COLO829 (cell line): ENCODE measurements around the gene SND1.

Source experiments
- DNase-seq: peaks from one replicate; pipeline ENCODE4 v3.0.0; 2012; ENCODE audit warnings: low spot score

Gene SND1

DNA sequence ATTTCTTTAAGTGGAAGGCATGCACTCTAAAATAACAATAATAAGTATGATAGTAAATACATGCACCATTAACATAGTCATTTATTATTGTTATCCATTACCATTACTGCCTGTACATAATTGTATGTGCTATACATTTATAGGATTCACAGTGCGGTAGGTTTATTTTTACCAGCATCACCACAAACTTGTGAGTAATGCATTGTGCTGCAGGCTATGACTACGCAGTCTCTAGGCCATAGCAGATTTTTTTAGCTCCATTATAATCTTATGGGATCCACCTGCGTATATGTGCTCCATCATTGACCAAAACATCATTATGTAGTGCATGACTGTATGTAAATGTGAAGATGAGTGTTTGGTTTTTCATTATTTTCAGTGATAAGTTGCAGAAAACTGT is 219.2 kb downstream of the SND1 start:
- DNase-seq: no peak

DNA sequence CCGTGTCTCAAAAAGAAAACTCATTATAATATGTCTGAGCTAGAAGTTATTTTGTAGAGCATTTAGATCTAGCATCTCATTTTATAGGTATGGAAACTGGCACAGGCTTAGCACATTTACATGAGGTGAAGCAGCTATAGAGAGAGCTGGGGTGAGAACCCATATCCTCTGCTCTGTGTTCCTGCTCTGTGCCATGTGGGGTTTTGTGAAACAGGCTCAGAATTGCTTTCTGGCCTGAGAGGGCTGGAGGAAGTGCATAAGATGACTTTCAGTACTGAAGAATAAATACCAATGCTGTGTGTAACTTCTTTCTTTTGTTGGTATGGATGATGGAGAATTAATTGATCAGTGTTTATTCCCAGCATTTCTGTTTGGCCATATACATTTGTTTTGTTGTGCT is 220.1 kb downstream of the SND1 start:
- no peak for DNase-seq

DNA sequence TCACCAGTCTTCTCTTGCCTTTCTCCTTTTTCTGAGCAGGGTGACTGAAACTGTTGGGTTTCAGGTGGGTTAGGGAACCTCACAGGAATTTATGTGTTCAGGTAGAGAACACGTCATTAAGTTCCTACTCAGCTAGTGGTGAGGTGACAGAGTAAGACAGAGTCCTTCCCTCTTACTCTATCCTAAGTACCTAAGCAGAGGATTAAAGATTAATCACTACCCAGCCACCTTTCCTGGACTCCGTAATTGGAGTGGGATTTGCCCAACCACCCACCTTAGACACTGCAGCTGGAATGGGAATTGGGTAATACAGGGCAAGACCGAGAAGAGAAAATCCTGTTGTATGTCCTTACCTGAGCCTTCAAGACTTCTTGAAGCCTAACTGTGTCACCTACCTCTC is 221.2 kb downstream of the SND1 start:
- DNase-seq: no peak

DNA sequence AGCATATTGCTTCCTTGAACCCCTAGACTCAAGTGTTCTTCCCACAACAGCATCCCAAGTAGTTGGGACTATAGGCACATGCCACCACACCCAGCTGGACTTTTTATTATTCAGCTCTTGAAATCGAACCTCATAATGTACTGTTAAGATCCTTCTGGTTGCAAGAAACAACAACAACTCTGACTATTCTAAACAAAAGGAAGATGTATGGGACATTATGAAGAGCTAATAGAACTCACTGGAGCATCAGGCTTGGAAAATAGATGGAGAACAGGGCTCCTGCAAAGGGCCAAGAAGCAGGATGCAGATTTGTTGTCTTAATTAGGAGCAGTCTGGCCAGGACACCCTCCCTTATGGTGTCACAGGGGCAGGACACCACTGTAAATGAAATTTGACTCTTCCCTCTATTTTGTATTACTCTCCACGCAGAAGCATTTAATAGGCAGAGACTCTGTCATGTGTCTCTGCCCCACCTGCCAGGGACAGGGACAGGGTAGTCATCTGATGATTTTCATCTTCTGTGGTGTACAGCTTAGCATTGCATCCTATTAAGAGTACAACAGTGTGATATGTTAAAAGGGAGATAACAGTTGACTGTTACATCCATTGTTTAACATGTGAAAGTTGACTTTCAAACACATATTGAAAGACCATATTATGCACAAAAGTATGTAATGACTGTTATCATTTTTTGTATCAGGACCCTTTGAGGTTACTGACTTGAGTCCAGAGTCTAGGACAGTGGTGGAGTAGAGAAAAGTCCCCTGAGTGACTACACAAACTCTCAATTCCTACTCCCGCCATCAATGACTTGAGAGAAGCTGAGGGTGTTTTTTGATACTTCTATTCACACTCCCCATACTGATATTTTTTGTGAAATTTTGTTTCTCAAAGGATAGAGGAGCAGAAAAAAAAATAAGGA is 222.0 kb downstream of the SND1 start:
- no peak for DNase-seq

DNA sequence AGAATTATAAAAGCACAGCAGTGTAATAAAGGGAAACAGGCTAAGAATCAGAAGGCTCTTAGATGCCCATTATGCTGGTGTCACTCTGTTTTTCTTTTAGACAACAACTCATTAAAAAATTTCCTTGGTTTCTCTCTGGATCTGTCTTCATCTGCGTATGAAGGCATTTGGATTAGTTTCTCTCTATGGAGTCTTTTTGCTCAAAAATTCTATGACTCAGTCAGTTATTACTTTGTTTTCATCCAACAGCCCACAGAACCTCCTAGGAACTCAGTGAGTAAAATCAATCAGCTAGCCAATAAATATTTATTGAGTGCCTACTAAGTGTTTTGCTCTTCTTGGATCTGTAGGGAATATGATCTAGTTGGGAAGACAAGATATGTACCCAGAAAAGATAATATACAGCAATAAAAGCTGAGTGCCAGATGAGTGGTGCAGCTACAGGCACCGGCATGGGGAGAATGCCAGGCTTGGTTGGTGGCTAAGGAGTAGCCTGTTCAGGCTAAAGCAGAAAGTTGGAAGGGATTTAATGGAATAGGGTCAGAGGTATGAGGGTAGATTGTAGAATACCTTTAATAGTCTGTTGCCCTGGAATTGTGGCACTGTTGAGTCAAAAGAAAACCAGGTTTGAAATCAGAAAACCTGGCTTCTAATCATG is 223.1 kb downstream of the SND1 start:
- DNase-seq: no peak

DNA sequence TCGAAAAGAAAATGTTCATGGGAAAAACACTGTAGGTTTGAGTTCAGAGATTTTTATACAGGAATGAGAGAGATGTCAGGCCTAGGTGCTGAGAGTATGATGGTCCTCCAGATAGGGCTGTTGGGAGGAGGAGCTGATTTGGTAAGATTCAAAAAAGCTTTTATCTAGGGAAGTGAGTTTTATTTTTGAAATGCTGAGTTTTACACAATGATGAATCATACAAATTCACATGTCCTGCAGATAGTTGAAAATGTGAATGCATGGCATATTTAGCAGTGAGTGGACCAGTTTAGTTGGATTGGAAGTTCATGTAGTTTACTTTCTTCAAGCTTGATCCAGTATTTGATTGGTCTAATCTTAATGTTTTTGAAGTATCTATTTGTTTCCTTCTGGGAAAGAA is 224.4 kb downstream of the SND1 start:
- DNase-seq: no peak

DNA sequence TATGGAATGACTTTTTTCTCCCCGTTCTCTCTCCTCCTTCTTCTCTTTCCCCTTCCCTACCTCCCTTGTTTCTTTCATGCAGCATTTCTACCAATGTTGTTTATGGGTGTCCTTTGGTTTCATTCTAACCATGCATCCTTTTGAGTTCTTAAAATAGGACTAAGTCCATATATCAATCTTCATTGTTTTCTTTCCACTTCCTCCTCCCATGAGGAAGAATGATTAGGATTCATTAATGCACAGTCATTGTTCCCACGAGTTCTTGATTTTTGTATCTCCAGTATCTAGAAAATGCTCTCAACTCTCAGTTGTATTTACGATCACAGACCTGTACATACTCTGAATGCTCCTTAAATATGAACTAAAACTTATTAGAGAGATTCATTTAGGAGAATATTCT is 226.0 kb downstream of the SND1 start:
- no peak for DNase-seq

DNA sequence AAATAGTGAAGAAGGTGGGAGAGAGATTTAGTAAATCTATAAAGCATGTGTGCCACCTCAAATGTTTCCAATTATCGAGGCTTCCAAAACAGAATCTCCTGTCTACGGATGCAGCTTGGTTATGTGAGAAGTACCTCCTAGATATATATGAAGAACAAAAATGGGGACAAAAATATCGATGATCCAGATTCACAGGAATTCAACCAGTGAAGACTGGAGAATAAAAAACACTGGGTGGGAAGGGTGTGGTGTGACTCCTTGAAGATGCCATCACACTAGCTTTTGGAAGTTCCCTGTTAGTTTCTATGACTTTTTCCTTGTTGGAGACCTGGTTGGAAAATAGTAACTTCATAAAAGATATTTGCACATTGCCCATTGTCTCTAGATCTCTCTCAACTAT is 226.8 kb downstream of the SND1 start:
- no peak for DNase-seq

DNA sequence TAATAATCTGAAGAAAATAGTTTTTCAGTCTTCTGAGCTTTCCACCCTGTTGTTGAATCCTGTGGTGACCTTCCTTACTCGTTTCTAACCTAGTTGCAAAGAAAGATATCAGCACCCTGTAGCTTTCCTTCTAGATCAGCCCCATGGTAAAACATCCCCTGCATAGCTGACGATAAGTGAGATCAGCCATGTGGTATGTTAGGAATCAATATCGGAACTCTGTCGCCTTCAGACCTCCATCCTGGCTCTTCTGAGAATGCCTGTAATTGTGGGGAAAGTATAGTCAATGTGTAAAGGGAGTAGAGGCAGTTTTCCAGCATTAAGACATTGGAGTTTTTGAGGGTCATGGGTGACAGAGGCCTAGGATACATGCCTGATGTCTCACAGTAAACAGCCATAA is 227.4 kb downstream of the SND1 start:
- DNase-seq: no peak

DNA sequence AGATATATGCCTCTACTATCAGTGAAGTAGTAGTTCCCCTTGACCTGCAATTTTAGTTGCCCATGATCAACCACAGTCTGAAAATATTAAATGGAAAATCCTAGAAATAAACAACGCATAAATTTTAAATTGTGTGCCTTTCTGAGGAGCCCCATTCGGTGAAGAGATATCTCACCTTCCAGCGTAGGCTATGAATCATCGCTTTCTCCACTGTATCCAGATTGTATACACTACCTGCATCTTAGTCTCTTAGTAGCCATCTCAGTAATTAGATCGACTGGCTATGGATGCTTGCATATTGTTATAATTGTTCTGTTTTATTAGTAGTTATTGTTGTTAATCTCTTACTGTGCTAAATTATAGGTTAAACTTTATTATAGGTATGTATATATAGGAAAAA is 227.9 kb downstream of the SND1 start:
- no peak for DNase-seq

DNA sequence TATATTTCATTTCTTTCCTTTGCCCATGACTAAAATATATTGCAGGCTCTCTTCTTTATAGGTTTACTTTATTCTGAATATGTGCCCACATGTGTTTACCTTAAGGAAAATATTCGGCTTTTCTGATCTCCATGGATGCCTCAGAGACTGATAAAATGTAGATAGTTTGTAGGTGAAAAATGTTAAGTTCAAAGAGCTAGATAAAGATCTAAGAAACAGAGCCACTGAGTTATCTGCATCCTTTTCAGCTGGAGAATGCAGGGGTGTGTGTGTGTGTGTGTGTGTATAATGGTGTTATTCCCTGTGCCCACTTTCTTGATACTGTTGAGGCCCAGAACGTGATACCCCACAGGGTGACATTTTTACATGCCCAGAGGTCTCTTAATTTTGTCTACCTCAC is 228.5 kb downstream of the SND1 start:
- no peak for DNase-seq

DNA sequence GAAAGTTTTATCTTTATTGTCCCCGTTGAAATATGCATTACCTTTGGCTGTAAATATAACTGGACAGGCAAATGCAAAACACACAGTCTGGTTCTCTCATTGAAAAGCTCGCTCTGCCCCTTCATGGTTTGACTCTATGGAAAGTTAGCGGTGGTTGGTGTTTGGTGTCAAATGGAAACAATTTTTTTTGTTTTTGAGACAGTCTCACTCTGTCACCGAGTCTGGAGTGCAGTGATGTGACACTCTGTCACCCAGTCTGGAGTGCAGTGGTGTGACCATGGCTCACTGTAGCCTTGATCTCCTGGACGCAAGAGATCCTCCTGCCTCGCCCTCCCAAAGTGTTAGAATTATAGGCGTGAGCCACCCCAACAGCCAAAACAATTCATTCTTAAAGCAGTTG is 229.6 kb downstream of the SND1 start:
- DNase-seq: no peak

DNA sequence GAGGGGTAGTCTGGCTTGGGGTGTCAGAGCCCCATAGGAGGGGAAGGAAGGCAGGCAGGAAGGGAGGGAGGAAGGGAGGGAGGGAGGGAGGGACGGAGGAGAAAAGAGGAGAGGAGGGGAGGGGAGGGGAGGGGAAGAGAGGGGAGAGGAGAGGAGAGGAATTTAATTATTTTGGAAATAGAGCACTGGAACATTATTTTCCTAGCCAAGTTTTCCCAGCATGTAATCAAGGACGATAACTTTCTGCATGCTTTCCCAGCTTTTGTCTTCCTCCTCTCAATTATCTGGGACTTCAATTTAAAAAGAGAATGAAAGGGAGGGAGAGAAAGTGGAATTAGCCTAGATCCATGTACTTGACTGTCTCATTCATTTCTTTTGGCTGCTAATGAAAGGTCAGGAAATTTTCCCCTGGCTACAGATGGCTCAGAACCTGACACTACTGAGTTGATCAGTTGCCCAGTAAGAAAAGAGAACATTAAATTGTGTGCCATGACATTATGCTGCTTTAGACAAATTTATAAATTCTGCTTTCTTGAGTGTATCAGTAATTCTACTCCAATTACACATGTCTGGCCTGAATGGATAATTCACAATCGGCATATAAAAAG is 230.4 kb downstream of the SND1 start:
- DNase-seq: no peak

DNA sequence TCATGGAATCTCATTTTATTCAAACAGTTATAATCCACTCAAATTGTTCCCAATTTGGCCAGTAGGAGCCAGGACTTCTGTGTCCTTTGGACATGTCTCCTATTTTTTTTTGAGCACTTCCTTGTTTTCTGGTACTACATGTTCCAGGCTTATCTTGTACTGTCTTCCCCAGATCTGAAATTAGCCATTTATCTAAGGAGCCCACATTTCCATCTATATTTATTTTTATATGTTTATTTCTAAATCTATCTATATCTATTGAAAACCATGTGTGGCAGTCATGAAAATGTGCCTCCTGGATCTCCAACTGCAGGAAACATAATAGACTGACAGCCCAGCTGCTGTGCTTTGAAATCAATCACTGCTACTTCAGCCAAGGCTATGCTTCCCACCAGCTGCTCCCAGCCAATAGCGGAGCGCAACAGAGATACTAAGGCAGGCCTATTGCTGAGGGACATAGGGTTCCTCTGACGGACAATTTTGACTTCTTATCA is 232.1 kb downstream of the SND1 start:
- no peak for DNase-seq

DNA sequence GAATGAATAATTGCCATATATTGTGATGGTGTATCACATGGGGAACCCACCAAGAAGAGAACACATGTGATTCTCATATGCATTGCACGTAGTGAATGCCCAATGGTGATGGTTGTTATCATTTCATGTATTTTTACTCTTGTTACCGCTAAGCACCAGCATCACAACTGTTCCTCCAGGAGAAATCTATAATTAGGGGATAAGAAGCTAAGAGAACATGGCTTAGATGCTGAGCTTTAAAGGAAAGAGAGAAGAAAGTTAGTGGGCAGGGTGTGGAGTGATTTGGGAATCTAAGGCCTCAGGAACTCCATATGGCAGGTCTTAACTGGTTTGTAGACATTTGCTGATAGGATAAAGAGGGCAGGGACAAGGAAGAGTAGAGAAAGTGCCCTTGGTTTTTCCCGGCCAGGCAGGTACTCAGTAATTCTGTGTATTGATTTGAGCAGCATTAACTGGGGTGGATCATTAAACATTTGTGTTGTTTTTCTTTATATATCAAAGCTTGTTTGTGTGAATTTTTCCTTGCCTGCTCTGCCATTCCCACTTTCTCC is 233.3 kb downstream of the SND1 start:
- DNase-seq: no peak

DNA sequence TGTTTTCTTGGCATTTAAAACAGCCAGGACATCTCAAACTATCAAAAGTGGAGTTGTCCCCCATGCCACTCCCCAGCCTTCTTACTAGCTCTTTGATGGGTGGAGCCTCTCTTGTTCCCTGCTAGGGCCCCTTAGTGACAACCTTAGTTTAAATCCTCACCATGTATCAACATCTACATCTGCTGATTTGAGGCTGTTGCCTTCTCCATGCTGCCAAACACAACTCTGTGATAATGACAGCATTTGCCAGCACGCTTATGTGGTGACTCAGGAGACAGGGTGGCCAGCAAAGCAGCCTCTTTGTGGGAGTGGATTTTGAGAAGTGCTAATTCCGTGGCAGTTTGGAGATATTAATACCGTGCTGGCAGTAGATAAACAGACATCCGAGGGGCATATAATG is 233.8 kb downstream of the SND1 start:
- DNase-seq: peak; percentile 90

DNA sequence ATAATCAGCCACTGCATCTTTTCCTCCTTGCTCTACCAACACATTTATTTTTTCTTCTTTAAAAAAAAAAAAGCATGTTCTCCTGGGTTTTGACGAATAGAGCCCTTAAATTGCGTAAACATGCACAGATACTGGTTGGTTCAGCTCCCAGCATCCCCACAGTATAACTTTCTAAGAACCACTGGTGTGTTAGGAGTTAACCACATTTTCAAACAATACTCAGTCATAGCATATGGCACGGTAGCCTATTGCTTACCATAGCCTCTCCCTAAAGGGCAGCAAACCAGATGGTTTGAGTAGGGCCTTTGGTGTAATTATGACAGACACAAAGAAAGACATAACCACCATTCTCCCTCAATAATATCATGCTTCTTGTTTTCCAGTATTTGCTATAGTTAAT is 234.3 kb downstream of the SND1 start:
- DNase-seq: no peak

DNA sequence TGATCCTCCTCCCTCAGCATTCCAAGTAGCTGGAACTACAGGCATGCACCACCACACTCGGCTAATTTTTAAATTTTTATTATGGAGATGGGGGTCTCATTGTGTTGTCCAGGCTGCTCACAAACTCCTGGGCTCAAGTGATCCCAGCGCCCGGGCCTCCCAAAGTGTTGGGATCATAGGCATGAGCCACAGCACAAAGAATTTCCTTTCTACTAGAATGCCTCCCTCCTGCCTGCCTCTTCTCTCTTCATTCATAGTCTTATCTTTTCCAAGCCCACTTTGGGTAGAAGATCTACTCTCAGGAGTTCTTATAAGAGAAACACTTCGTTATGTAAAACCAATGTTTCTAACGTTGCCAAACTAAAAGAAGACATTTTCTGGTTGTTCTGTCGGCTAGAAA is 235.1 kb downstream of the SND1 start:
- DNase-seq: no peak

DNA sequence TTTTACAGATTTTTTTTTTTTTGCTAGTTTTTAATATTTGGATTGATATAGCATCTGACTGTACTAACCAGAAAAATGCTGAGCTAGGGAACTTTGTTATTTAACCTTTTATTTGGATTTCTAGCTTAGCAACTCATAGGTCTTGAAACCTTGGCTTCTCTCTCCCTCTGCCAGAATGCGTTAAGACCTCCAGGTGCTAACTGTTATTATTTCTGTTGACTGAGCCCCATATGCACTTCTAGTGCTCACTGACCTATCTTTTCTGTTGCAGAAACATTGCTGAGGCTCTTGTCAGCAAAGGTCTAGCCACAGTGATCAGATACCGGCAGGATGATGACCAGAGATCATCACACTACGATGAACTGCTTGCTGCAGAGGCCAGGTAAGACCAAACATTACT is 235.6 kb downstream of the SND1 start:
- no peak for DNase-seq

DNA sequence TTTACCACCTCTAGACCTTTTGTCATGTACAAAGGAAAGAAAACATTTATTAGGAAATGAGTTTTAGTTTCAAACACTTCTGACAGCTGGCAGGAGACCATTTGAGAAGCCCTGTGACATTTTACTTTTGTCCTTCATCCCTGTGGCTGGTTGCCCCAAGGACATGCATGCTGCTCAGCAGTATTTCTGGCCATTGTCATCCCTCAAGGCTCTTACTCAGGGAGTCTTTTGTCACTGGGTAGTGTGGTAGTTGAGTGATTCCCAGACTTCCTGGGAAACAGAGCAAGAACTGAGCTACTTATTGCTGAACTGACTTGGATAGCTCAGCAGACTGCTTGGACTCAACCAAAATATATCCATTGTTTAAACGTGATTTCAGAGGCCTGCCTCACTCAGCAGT is 236.4 kb downstream of the SND1 start:
- no peak for DNase-seq

DNA sequence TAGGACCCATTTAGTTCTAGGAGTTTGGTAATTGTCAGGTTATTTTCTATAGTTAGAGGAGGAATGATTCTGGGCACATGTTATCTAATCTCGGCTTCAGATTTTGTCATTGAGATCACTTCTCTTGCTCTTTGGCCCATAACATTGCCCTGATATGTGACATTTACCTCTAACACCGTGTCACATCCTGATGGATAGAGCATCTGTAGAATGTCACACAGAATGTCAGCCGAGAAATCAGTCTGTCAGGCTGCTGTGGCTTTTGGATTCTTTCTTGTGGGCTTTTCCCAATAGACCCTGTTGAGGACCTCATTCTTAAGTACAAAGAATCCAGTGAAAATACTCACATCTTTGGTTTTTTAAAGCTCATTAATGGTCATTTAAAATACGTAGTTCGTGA is 236.8 kb downstream of the SND1 start:
- no peak for DNase-seq

DNA sequence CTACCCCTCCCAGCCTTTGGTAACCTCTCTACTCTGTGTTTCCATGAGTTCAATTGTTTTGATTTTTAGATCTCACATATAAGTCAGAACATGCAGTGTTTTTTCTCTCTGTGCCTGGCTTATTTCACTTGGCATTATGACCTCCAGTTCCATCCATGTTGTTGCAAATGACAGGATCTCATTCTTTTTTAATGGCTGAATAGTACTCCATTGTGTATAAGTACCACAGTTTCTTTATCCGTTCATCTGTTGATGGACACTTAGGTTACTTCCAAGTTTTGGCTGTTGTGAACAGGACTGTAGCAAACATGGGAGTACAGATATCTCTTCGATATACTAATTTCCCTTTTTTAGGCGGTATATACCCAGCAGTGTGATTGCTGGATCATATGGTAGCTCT is 237.7 kb downstream of the SND1 start:
- no peak for DNase-seq

DNA sequence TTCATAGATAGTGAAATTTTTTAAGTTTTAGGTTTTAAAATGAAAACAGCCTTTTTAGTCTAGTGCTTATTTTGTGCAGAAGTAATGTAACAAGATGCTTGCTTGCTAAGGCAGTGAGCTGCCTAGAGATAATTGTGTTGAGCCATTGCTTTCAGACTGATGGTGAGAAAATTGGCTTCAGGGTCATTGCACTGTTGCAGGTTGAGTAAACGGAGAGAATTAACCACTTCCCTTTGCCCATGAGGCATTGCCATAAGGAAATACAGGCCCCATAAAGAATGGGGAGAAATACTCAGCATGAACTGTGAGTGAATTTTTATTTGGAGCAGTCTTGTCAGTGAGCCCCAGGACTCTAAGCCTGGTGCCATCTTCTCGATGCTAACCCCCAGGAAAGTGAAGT is 238.7 kb downstream of the SND1 start:
- DNase-seq: no peak
